ENCODE measurements around the gene CNTNAP2.

Gene CNTNAP2

DNA sequence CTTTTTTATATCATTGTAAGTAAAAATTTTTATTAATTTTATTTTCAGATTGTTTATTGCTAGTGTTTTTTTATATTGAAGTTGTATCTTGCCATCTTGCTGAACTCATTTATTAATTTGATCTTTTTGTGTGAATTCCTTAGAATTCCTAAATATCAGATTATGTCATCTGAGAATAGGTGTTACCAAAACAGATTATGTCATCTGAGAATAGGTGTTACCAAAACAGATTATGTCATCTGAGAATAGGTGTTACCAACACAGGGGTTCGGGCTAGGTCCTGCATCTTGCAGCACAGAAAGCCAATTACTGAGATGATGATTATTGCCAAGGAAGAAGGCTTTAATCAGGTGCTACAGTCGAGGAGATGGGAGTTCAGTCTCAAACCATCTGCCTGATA lies 383.4 kb downstream of the CNTNAP2 start:
- in situ Hi-C loops (cut with HindIII; ENCODE audit: low pct_unique_long_range_greater_than_20kb, low sequenced_read_pairs) = no loop called here
- no peak for DNase-seq (ENCODE audit: low read depth in 1 of 2, low spot score in 1 of 2)
- no peak for TF ChIP-seq JUND (IDR thresholded peaks at IDR 0.05; ENCODE audit: low read depth)

DNA sequence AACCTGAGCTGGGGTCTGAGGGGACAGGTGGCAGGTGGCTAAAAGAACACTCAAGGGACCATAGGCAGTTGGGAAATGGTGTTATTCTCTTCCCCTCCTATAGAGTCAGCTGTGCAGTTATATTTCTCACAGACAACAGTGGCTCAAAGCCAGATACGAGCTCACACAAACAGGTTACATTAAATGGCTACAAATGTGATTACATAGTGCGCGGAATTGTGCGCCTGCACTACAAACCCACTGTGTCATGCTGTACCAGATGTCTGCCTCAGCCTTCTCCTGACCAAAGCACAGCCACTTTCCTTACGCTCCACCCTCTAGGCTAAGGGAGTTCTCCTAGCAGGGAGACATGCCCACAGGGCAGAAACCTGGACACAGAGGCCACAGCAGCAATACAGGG lies 387.2 kb downstream of the CNTNAP2 start:
- in situ Hi-C loops (cut with HindIII; ENCODE audit: low pct_unique_long_range_greater_than_20kb, low sequenced_read_pairs) = no loop called here
- no peak for TF ChIP-seq JUND (IDR thresholded peaks at IDR 0.05; ENCODE audit: low read depth)
- no peak for DNase-seq (ENCODE audit: low read depth in 1 of 2, low spot score in 1 of 2)

DNA sequence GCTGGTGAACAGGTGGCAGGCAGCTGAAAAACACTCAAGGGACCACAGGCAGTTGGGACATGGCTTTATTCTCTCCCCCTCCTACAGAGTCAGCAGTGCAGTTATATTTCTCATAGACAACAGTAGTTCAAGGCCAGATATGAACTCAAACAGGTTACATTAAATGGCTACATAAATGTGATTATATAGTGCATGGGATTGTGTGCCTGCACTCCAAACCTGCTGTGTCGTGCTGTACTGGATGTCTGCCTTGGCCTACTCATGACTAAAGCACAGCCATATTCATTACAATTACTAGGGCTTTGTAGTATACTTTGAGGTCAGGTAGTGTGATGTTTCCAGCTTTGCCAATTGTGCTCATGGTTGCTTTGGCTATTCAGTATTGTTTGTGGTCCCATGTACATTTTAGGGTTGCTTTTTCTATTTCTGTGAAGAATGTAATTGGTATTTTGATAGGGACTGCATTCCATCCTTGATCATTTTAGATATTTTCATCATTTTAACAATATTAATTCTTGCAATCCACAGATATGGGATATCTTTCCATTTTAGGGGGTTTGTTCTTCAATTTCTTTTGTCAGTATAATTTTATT lies 393.6 kb downstream of the CNTNAP2 start:
- in situ Hi-C loops (cut with HindIII; ENCODE audit: low pct_unique_long_range_greater_than_20kb, low sequenced_read_pairs) = no loop called here
- peak in 1 of 2 experiments; percentile 13 for DNase-seq (ENCODE audit: low read depth in 1 of 2, low spot score in 1 of 2)
- TF ChIP-seq JUND (IDR thresholded peaks at IDR 0.05; ENCODE audit: low read depth) = no peak

DNA sequence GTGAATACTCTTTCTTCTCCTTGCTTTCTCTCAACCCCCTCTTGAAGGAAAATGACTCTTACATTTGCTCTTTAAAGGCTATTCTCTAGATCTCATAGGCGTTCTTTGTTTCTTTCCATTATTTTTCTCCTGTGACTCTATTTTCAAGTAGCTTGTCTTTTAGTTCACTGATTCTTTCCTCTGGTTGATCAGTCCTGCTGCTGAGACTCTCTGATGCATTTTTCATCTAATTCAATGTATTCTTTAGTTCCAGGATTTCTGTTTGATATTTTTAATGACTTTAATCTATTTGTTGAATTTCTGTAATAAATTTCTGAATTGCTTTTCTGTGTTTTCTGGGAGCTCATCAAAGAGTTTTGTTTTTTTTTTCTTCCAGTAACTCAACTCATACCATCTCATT lies 397.7 kb downstream of the CNTNAP2 start:
- in situ Hi-C loops (cut with HindIII; ENCODE audit: low pct_unique_long_range_greater_than_20kb, low sequenced_read_pairs) = no loop called here
- no peak for DNase-seq (ENCODE audit: low read depth in 1 of 2, low spot score in 1 of 2)
- TF ChIP-seq JUND (IDR thresholded peaks at IDR 0.05; ENCODE audit: low read depth) = no peak

DNA sequence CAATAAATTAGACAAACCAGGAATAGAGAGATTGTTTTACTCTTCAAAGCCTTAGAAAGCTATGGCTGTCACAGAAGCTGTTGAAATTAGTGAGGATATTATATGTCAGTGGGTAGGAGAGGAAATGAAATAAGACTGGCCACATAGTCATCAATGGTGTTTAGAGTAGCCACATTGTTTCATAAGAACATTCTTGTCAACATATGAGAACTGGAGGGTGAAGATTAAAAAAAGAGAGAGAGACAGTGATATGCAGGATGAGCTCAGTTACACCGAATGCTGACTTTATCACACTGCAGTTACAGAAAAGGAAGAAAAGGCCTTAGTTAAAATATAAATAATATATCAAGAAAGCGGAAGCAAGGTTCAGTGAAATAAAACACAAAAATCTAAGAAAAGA lies 412.0 kb downstream of the CNTNAP2 start:
- no peak for TF ChIP-seq JUND (IDR thresholded peaks at IDR 0.05; ENCODE audit: low read depth)
- in situ Hi-C loops (cut with HindIII; ENCODE audit: low pct_unique_long_range_greater_than_20kb, low sequenced_read_pairs) = no loop called here
- no peak for DNase-seq (ENCODE audit: low read depth in 1 of 2, low spot score in 1 of 2)

DNA sequence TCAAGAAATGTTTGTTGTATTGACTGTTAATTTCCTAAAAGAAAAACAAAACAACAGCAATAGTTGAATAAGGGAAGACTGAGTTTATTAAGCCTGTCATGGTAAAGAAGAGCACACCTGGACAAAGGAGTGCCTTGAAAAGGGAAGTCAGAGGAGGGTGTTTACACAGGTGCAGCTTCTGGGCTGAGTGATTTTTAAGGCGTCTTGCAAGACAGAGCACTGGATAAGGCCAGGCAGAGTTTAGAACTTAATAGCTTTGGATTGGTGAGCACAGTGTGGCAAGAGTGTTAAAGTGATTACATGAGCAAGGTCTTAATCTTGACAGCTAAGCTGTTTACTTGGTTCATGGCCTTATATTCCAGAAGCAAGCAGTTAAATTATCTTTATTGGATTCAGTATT lies 423.2 kb downstream of the CNTNAP2 start:
- in situ Hi-C loops (cut with HindIII; ENCODE audit: low pct_unique_long_range_greater_than_20kb, low sequenced_read_pairs) = no loop called here
- TF ChIP-seq JUND (IDR thresholded peaks at IDR 0.05; ENCODE audit: low read depth) = no peak
- DNase-seq (ENCODE audit: low read depth in 1 of 2, low spot score in 1 of 2) = no peak

DNA sequence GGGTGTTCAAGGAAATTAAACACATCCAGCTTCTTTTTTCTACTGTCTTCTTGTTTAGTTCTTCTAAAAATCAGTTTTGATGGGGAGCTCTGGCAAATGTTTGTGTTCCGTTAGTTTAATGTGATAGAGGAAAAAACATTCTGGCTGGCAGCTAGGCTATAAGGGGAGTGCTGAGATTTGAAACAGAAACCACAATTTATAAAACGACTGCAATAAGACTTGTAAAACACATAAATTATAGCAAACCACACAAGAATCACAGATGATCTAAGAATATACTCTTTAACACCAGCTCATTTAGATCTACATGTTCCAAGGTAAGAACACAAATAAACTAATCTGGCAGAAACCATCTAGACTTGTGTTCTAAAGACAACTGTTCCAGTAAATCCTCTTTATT lies 425.5 kb downstream of the CNTNAP2 start:
- in situ Hi-C loops (cut with HindIII; ENCODE audit: low pct_unique_long_range_greater_than_20kb, low sequenced_read_pairs) = no loop called here
- no peak for TF ChIP-seq JUND (IDR thresholded peaks at IDR 0.05; ENCODE audit: low read depth)
- DNase-seq (ENCODE audit: low read depth in 1 of 2, low spot score in 1 of 2) = no peak

DNA sequence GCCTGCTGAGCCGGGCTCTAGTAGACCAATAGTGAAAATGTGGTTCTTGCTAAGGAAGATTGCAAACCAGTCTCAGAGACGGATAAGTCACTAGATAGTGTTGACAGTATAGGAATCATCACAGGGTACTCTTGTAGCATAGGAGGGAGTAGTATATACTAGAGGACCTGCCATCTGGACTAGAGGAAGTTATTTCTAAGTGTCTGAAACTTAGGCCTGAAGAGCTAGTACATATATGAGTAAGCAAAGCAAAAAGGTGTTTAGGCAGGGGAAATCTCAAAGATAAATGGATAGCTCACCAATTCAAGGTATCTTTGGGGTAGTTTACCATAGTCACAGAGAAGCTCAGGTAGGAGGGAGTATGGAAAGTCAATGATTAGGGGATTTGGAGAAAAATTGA lies 428.1 kb downstream of the CNTNAP2 start:
- TF ChIP-seq JUND (IDR thresholded peaks at IDR 0.05; ENCODE audit: low read depth) = no peak
- no peak for DNase-seq (ENCODE audit: low read depth in 1 of 2, low spot score in 1 of 2)
- in situ Hi-C loops (cut with HindIII; ENCODE audit: low pct_unique_long_range_greater_than_20kb, low sequenced_read_pairs) = no loop called here

DNA sequence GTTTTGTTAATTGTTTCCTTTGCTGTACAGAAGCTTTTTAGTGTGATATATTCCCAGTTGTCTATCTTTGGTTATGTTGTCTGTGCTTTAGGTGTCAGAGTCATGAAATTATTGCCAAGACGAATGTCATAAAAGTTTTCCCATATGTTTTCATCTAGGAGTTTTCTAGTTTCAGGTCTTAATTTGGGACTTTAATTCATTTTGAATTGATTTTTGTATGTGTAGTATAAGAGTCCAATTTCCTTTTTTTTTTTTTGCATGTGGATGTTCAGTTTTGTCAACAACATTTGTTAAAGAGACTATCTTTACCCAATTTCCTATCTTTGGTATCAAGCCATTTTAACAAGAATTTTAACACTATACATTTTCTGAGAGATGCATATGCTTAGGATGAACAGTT lies 432.2 kb downstream of the CNTNAP2 start:
- in situ Hi-C loops (cut with HindIII; ENCODE audit: low pct_unique_long_range_greater_than_20kb, low sequenced_read_pairs) = no loop called here
- no peak for TF ChIP-seq JUND (IDR thresholded peaks at IDR 0.05; ENCODE audit: low read depth)

DNA sequence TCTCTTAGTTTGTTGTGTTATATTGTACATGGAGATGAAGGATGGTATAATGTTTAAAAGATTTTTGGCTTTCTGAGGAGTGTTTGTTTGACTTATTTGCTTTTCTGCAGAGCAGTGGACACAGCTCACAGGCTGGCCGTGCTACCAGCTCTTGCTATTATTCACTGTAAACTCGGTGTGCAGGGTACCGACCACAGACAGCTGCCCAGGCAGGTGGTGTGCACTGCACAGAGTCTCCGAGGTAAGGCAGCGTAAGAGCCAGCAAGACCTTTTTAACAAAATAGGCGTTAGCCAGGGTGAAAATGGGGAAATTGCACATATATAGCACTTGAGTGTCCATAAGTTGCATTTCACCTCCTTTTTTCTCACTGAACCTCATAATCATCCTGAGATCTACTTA lies 438.0 kb downstream of the CNTNAP2 start:
- TF ChIP-seq JUND (IDR thresholded peaks at IDR 0.05; ENCODE audit: low read depth) = no peak
- no peak for DNase-seq (ENCODE audit: low read depth in 1 of 2, low spot score in 1 of 2)
- in situ Hi-C loops (cut with HindIII; ENCODE audit: low pct_unique_long_range_greater_than_20kb, low sequenced_read_pairs) = no loop called here

More for the DNA sequence above, 432.2 kb downstream of the CNTNAP2 start:
- no peak for DNase-seq (ENCODE audit: low read depth in 1 of 2, low spot score in 1 of 2)

DNA sequence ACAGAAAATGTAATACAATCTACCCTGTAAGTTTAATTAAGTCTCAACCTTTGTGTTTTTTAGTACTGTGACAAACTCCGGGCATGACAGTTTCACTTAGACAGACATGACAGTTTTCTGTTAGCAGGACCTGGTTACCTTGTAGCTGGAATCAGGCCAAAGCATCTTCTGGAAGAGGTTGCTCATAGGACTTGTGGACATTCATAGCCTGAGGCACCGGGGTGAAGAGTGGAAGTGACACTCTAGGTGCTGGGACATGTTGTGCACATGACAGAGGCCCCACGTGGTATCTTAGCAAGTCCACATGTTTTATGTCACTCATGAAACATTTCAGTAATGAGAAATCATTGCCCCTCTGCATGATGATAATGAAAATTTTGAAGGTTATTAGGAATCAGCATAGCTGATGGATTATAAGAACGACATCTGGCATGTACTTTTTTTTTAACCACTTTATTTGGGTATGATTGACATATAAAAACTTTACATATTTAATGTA lies 441.4 kb downstream of the CNTNAP2 start:
- in situ Hi-C loops (cut with HindIII; ENCODE audit: low pct_unique_long_range_greater_than_20kb, low sequenced_read_pairs) = no loop called here
- DNase-seq (ENCODE audit: low read depth in 1 of 2, low spot score in 1 of 2) = no peak
- TF ChIP-seq JUND (IDR thresholded peaks at IDR 0.05; ENCODE audit: low read depth) = no peak

DNA sequence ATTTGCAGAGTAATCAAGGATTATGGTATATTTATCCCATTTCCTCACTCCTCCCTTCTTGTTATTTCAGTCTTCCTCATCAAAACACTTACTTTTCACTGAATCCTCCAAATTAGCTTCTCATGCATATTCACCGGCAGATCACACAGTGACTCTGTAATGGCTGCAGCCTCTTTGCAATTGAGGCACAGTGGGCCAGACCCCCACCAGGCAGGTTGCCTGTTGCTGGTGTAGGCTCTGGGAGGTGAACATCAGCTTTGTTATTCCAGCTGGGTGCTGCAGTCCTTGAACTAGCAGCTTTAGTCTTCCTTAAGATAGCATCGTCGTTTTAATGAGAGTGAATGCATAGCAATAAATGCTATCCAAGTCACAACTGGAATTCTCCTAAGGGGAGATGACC lies 449.3 kb downstream of the CNTNAP2 start:
- no peak for DNase-seq (ENCODE audit: low read depth in 1 of 2, low spot score in 1 of 2)
- no peak for TF ChIP-seq JUND (IDR thresholded peaks at IDR 0.05; ENCODE audit: low read depth)
- in situ Hi-C loops (cut with HindIII; ENCODE audit: low pct_unique_long_range_greater_than_20kb, low sequenced_read_pairs) = no loop called here

DNA sequence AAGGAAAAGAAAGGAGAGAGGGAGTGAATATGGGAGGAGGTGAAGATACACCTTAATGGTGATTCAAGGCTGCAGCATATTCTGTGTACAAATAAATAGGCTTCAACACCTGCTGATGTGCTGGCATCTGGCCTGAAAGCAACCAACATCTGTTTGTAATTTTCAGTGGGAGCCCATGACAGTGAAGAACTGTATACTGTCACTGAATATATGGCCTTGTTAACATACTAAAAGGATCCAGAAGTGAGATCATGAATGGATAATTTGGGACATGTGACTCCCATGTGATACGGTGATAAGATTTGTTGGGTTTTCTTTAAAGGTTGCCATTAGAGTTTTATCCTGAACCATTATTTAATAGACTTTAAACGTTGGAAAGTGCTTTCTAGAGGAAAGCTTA lies 459.3 kb downstream of the CNTNAP2 start:
- in situ Hi-C loops (cut with HindIII; ENCODE audit: low pct_unique_long_range_greater_than_20kb, low sequenced_read_pairs) = no loop called here
- DNase-seq (ENCODE audit: low read depth in 1 of 2, low spot score in 1 of 2) = no peak
- no peak for TF ChIP-seq JUND (IDR thresholded peaks at IDR 0.05; ENCODE audit: low read depth)

DNA sequence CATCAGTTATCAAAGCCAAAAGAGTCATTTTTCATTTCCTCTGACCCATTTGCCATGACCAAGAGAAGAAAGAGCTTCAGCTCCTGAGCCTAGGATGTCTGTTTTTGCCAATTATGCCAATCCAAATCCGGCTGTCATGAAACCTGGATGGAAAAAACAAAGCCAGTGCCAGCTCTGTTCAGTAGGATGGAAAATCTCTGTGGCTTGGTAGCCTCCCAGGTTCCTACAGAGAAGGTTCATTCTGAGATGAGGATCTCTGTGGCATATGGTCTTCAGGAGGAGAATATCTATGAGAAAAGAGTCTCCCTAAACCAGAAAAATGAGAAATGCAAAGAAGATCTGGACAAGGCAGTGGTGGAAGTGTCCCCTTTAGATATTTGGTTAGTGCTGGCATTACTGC lies 475.4 kb downstream of the CNTNAP2 start:
- TF ChIP-seq JUND (IDR thresholded peaks at IDR 0.05; ENCODE audit: low read depth) = no peak
- in situ Hi-C loops (cut with HindIII; ENCODE audit: low pct_unique_long_range_greater_than_20kb, low sequenced_read_pairs) = no loop called here

More for the DNA sequence above, 475.4 kb downstream of the CNTNAP2 start:
- no peak for DNase-seq (ENCODE audit: low read depth in 1 of 2, low spot score in 1 of 2)

Measured in T47D (cell line).